Right lobe of liver (tissue), 4 donors: Measurements from ENCODE around the gene KIR2DL3.

Experiments
- CTCF ChIP-seq, 4 donors: fragments of 200-600 bp in 3 of 4; fragments of 450-650 bp in 1 of 4; IDR thresholded peaks; one replicate each; pipeline versions ENCODE4 v1.5.1 to v1.8.0; 2016 to 2022; ENCODE audit warnings: antibody characterized with exemption in 4 of 4, mild to moderate bottlenecking in 2 of 4
- POLR2A ChIP-seq: fragments of 450-650 bp; IDR thresholded peaks from one replicate; pipeline ENCODE4 v1.6.1; 2017; ENCODE audit warnings: antibody characterized with exemption, mild to moderate bottlenecking
- donor health status: DM: no; HTN: no; CAD: no.
- donor health status: DM: no; HTN: no; CAD: no.
- donor health status: DM: no; HTN: yes; CAD: no.

DNA sequence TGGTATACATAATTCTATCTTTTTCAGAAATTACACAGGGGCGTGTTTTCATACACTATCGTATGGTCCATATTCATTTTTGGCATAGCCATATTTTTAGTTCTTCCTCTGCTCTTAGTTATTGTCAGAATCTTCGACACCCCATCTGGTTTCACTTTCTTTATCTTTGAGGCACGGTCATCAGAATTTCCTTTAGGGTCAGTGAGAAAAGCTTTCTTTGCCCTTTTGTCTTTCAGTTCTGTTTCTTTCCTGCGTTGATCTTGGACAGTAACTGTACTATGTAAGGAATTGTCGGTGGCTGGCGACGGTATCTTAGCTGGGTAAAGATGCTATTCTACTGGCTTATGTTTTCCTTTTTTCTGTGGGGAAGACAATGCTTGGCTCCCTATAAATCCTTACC, 54.5 kb downstream of the KIR2DL3 start:
- no peak for TF ChIP-seq CTCF (IDR thresholded peaks at IDR 0.05)
- TF ChIP-seq POLR2A: no peak
